ENCODE measurements around the gene RFLNA. TPM values are rescaled to one million over a fixed set of nuclear protein-coding genes. Genes with fewer than 3 reads are reported as not detected.

The RFLNA gene
- total RNA-seq, 2 donors from 2014 or later, result 5.4 to 13.7 TPM

DNA sequence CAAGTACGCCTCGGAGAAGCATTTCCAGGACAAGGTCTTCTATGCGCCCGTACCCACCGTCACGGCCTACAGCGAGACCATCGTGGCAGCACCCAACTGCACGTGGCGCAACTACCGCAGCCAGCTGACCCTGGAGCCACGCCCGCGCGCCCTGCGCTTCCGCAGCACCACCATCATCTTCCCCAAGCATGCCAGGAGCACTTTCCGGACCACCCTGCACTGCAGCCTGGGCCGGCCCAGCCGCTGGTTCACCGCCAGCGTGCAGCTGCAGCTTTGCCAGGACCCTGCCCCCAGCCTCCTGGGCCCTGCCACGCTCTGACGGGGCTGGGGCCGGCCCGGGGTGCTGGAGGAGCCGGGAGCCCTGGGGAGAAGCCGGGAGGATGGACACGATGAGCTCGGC lies 19.3 kb downstream of the RFLNA start:
- TF ChIP-seq CTCF (IDR thresholded peaks at IDR 0.05) (no peak), POLR2A (IDR thresholded peaks at IDR 0.05) (no peak), POLR2AphosphoS5 (IDR thresholded peaks at IDR 0.05) (no peak)
- DNase-seq (ENCODE audit: low spot score), result no peak
- WGBS, result 94% methylated on average over 30 of the region's 30 CpGs
- Histone ChIP-seq H3K4me3 (no peak overlapping the region), H3K36me3 (no peaks in the 10 kb centered on the region), H3K9me3 (no peaks in the 10 kb centered on the region), H3K27me3 (replicated peaks; ENCODE audit: insufficient read depth) (no peaks in the 10 kb centered on the region), H3K27ac (no peak overlapping the region), H3K4me1 (replicated peaks) (no peaks in the 10 kb centered on the region)
- intact Hi-C loops (cut with DNase I), result no loop called here

GRCh38 chr12:124314766-124315165 lies 19.9 kb downstream of the RFLNA start:
- no peak for TF ChIP-seq POLR2AphosphoS5 (IDR thresholded peaks at IDR 0.05)
- no peak for TF ChIP-seq CTCF (IDR thresholded peaks at IDR 0.05)
- TF ChIP-seq POLR2A (IDR thresholded peaks at IDR 0.05), result no peak
- no peak overlapping the region for H3K4me3 ChIP-seq
- no peak for DNase-seq (ENCODE audit: low spot score)
- intact Hi-C loops (cut with DNase I), result no loop called here
- H3K4me1 ChIP-seq (replicated peaks), result no peaks in the 10 kb centered on the region
- no peaks in the 10 kb centered on the region for H3K9me3 ChIP-seq
- H3K27me3 ChIP-seq (replicated peaks; ENCODE audit: insufficient read depth), result no peaks in the 10 kb centered on the region
- no peaks in the 10 kb centered on the region for H3K36me3 ChIP-seq
- 61% methylated on average over 9 of the region's 9 CpGs for WGBS
- H3K27ac ChIP-seq, result no peak overlapping the region

- H3K4me1 ChIP-seq (replicated peaks), result no peaks in the 10 kb centered on the region
- no peaks in the 10 kb centered on the region for H3K9me3 ChIP-seq
- no peaks in the 10 kb centered on the region for H3K36me3 ChIP-seq
- H3K27me3 ChIP-seq (replicated peaks; ENCODE audit: insufficient read depth), result no peaks in the 10 kb centered on the region
- H3K27ac ChIP-seq, result no peak overlapping the region
- WGBS, result 51% methylated on average over 17 of the region's 17 CpGs
- H3K4me3 ChIP-seq, result no peak overlapping the region
- no peak for TF ChIP-seq CTCF (IDR thresholded peaks at IDR 0.05)
- TF ChIP-seq POLR2A (IDR thresholded peaks at IDR 0.05), result no peak
- no peak for TF ChIP-seq POLR2AphosphoS5 (IDR thresholded peaks at IDR 0.05)
- no peak for DNase-seq (ENCODE audit: low spot score)
- intact Hi-C loops (cut with DNase I), result no loop called here
Observed at GRCh38 chr12:124315372-124316044, 20.6 kb downstream of the RFLNA start.

- intact Hi-C loops (cut with DNase I), result no loop called here
Observed at GRCh38 chr12:124316257-124316900, 21.5 kb downstream of the RFLNA start.

More at GRCh38 chr12:124316257-124316900, 21.5 kb downstream of the RFLNA start:
- Histone ChIP-seq H3K27me3 (replicated peaks; ENCODE audit: insufficient read depth) (no peaks in the 10 kb centered on the region), H3K4me3 (no peak overlapping the region), H3K36me3 (no peaks in the 10 kb centered on the region), H3K27ac (no peak overlapping the region), H3K4me1 (replicated peaks) (no peaks in the 10 kb centered on the region), H3K9me3 (no peaks in the 10 kb centered on the region)
- DNase-seq (ENCODE audit: low spot score), result no peak
- TF ChIP-seq POLR2AphosphoS5 (IDR thresholded peaks at IDR 0.05), result no peak
- no peak for TF ChIP-seq CTCF (IDR thresholded peaks at IDR 0.05)
- no peak for TF ChIP-seq POLR2A (IDR thresholded peaks at IDR 0.05)
- 93% methylated on average over 12 of the region's 12 CpGs for WGBS

Data from prostate gland (tissue), 2 donors.